ENCODE results near the gene RPRD1B.

Gene RPRD1B

DNA sequence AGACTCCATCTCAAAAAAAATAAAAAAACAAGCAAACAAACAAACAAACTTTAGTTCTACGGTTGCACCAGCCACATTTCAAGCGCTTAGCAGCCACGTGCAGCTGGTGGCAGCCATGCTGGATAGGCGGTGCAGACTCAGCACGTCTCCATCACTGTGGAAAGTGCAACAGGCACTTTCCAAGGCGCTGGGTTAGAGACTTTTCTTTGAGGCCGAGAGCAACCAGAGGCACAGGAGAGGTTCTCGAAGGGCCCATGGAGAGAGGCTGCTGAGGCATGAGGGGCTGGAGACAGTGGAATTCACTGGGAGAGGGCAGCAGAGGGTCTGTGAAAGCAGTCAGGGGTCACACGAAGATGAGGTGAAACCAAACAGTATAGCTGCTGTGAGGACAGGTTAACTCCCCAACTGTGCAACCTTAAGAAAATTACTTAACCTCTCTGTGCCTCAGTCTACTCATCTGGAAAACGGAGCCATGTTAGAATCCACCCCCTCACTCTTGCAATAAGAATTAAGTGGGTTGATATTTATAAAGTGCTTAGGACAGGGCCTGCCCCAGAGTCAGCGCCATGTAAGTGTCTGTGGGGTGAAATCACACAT, 104.0 kb downstream of the RPRD1B start:
- DNase-seq: no peak

- no peak for DNase-seq
Observed at GRCh38 chr20:38138086-38138778, 104.7 kb downstream of the RPRD1B start.

DNA sequence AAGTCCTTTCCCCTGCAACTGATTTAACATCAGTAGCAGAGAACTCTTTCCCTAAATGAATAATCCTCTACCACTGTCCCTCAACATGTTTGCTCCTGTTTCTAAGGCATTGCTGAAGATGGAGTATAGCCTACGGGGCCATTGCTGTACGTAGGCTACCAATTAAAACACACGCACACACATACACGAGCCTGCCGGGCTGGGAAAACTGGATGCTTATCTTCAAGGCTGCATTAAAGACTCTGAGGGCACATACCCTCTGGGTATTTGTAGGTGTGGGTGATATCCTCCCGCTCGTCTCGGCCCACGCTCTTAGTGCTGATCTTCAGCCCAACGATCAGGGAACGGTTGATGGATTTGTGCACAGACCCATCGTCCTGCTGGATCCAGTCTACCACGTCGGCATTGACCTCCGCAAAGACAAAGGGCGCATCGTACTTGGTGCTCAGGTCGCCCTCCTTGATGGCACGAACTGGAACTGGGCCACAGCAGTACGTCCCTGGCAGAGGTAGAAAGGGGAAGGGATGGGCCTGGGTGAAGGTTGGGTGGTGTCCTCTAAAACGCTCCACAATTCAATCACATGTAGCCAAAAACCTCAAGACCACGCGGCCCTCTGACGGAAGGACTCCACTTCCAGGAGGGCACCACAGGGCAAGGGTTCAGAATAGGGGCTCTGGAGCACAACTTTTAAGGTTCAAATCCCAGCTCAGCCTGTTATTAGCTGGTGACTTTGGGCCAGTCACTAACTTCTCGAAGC, 105.8 kb downstream of the RPRD1B start:
- DNase-seq: no peak

DNA sequence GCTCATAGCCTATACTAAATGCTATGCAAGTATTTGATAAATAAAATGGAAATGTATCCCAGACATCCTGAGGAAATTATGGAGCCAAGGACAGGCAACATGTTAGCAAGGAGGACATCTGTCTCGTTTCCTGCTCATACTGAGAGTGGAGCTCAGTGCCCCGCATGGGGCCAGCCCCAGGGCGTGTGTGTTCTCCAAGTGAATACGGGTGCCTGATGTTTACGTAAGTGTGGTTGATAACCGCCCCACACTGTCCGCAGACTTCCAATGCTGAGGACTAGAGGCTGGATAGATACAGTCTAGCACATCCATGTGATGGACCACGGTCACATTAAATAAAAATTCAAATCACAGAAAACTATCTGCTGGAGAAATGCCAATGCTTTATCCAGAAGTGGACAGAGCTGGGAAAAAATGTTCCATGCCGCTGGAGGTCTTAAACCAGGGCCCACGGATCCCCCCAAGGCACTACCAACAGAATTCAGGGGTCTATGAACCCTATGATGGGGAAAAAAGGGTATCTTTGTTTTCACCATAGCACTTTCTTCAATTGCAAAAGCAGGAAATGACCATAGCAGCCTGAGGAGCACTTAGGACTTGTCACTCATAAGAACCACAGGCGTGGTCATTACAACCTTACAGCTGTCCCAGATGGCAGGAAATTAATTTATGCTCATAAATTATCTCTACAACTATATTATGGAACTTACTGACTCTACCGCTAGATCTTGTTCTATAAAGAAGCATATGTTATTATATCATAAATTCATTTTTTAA, 106.6 kb downstream of the RPRD1B start:
- no peak for DNase-seq

DNA sequence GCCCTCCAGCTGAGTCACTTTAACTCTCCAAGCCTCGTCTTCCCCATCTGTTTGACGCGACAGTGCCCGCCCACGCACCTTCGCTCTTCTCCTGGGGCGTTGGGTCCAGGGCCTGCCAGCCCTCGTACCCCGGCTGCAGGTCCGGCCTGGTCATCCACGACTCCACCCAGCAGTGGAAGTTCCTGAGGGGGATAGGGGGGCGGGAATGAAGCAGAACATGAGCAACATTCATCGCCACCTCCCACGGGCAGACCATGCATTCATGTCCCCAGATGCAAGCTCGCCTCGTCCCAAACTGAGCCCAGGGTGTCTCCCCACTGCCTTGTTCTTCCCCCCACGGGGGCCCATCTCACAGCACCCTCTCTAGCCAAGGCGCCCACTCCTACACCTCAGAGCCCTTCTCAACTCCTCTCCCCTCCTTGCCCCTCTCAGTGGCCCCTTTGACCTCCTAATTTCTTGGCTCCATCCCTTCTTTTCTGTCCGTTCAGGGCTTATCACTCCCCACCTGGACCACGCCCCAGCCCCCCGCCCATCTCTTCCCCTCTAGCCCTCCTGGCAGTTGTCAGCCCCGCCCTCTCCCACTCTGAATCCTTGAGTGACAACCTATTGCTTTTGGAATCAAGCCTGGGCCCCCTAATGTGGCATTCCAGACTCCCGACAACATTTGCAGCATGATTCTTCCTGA, 107.8 kb downstream of the RPRD1B start:
- no peak for DNase-seq

All from activated CD4-positive, alpha-beta T cell treated with anti-CD3 and anti-CD28 coated beads for 48 hours (primary cell).